K562 (cell line): ENCODE results near the gene UBA3. TPM values are rescaled to one million over a fixed set of nuclear protein-coding genes. Genes with fewer than 3 reads are reported as not detected.

Experiments
- ATAC-seq: fragments of 200-7000 bp; cut with Tn5 transposase; 3 replicates; pipeline ENCODE4 v1.9.1; 2020; ENCODE audit warnings: moderate library complexity
- BruUV-seq: library from RNA; stranded (reverse); fragments of 400-500 nt; replicated peaks from 2 replicates; lab custom pipeline; 2021; lab: Mats Ljungman, UMichigan
- CTCF ChIA-PET: fragments of 300-600 bp; formaldehyde crosslinking; extraction: SDS; loops from one replicate; lab custom pipeline; 2021; ENCODE audit warnings: low intra/inter-chr PET ratio; lab: Yijun Ruan, JAX
- POLR2A ChIA-PET: fragments of 300-600, 350-650 bp; sonication (Branson Sonifier 250); formaldehyde crosslinking; extraction: SDS; loops from one replicate; lab custom pipeline; 2021; ENCODE audit warnings: antibody characterized with exemption, inconsistent platforms; lab: Yijun Ruan, JAX
- DNase-seq, 4 experiments: peaks; one replicate each; pipeline versions ENCODE4 v3.0.0 to v3.0.0-alpha.2; 2011 to 2018; ENCODE audit warnings: low spot score in 3 of 4, mixed read lengths in 3 of 4; ENCODE audit errors: extremely low read depth in 1 of 4
- FAIRE-seq: peaks from 2 replicates; lab custom pipeline; 2011; peaks lifted over from hg19 to GRCh38; lab: Jason Lieb, UNC
- H2AFZ ChIP-seq: 2 replicates; pipeline ENCODE4 v1.6.0; 2011; ENCODE audit warnings: low read depth, low read length, control low read depth, inconsistent platforms
- H3K27ac ChIP-seq: fragments of 200-600 bp; 3 replicates; pipeline ENCODE4 v1.8.0; 2011; ENCODE audit warnings: low read depth, mild to moderate bottlenecking, control low read depth, inconsistent platforms, low read length, moderate library complexity, mixed read lengths; ENCODE audit errors: extremely low read depth
- H3K27me3 ChIP-seq, 2 experiments: fragments of 300-600 bp in 1 of 2; 2 replicates in 1 of 2; 3 replicates in 1 of 2; pipeline versions ENCODE4 v1.6.0 to v1.8.0; 2011; ENCODE audit warnings: inconsistent platforms in 2 of 2, low read length in 2 of 2, mild to moderate bottlenecking in 1 of 2, mixed read lengths in 1 of 2, moderate library complexity in 1 of 2; ENCODE audit not compliant: control insufficient read depth in 2 of 2, insufficient read depth in 2 of 2
- H3K36me3 ChIP-seq: fragments of 300-600 bp; 3 replicates; pipeline ENCODE4 v1.8.0; 2011; ENCODE audit warnings: mild to moderate bottlenecking, low read length, inconsistent platforms; ENCODE audit not compliant: control insufficient read depth, insufficient read depth
- H3K4me1 ChIP-seq, 2 experiments: fragments of 200-600 bp in 1 of 2; replicated peaks in 1 of 2; 2 replicates in 1 of 2; 3 replicates in 1 of 2; pipeline versions ENCODE4 v1.5.1 to v1.8.0; 2011; ENCODE audit warnings: inconsistent platforms in 2 of 2, low read length in 2 of 2, mild to moderate bottlenecking in 1 of 2, mixed read lengths in 1 of 2, moderate library complexity in 1 of 2; ENCODE audit not compliant: control insufficient read depth in 2 of 2, insufficient read depth in 2 of 2
- H3K4me2 ChIP-seq: 2 replicates; pipeline ENCODE4 v1.6.1; 2011; ENCODE audit warnings: low read length, control low read depth, inconsistent platforms, mixed read lengths; ENCODE audit not compliant: insufficient read depth
- H3K4me3 ChIP-seq: fragments of 200-600 bp; sonication (generic), shearing (Covaris generic); 2 replicates; pipeline ENCODE4 v1.5.1; 2016; ENCODE audit warnings: control low read depth, inconsistent platforms
- H3K79me2 ChIP-seq: fragments of 200-600 bp; 3 replicates; pipeline ENCODE4 v1.8.0; 2011; ENCODE audit warnings: low read length, inconsistent platforms; ENCODE audit not compliant: control insufficient read depth, insufficient read depth
- H3K9ac ChIP-seq, 2 experiments: 2 replicates each; pipeline versions ENCODE4 v1.6.0 to v1.6.1; 2011; ENCODE audit warnings: low read depth in 2 of 2, low read length in 2 of 2, control low read depth in 1 of 2, inconsistent platforms in 1 of 2, mild to moderate bottlenecking in 1 of 2, mixed read lengths in 1 of 2; ENCODE audit not compliant: insufficient read depth in 1 of 2
- H3K9me1 ChIP-seq: one replicate; pipeline ENCODE4 v1.6.0; 2011; ENCODE audit warnings: inconsistent platforms, mild to moderate bottlenecking, low read length, moderate library complexity; ENCODE audit not compliant: control insufficient read depth, insufficient read depth
- H3K9me3 ChIP-seq: replicated peaks from 2 replicates; pipeline ENCODE4 v1.5.1; 2011; ENCODE audit warnings: low read depth, low read length, inconsistent platforms; ENCODE audit not compliant: control insufficient read depth, insufficient read depth
- H4K20me1 ChIP-seq: replicated peaks from 2 replicates; pipeline ENCODE4 v1.6.1; 2011; ENCODE audit warnings: low read length, inconsistent platforms, mixed read lengths; ENCODE audit not compliant: control insufficient read depth, insufficient read depth
- E2F4 ChIP-seq: sonication (generic); formaldehyde crosslinking; IDR thresholded peaks from 2 replicates; pipeline ENCODE4 v1.8.0; 2022; ENCODE audit warnings: mild to moderate bottlenecking, low read depth, missing genetic modification reagents
- HDAC2 ChIP-seq: fragments of 450-650 bp; IDR thresholded peaks from 2 replicates; pipeline ENCODE4 v1.6.1; 2016; ENCODE audit warnings: mild to moderate bottlenecking
- KLF10 ChIP-seq: fragments of 250-450 bp; sonication (Bioruptor Pico); IDR thresholded peaks from 2 replicates; pipeline ENCODE4 v1.6.1; 2021; ENCODE audit warnings: matching md5 sums
- NR2C2 ChIP-seq, 2 experiments: fragments of 200-800 bp in 1 of 2; sonication (Bioruptor generic) in 1 of 2; sonication (generic) in 1 of 2; formaldehyde crosslinking in 1 of 2; IDR thresholded peaks; 2 replicates each; pipeline versions ENCODE4 v1.6.1 to v1.8.0; 2016 to 2022; ENCODE audit warnings: mild to moderate bottlenecking in 1 of 2, missing compliant biosample characterization in 1 of 2, missing genetic modification characterization in 1 of 2, missing genetic modification reagents in 1 of 2
- PBX2 ChIP-seq, 2 experiments: IDR thresholded peaks in 1 of 2; conservative IDR thresholded peaks in 1 of 2; 2 replicates each; pipeline ENCODE4 v1.6.1; 2016; ENCODE audit warnings: low read depth in 2 of 2, mild to moderate bottlenecking in 1 of 2, missing compliant biosample characterization in 1 of 2, missing genetic modification characterization in 1 of 2, moderate library complexity in 1 of 2
- PKNOX1 ChIP-seq: fragments of 450-650 bp; IDR thresholded peaks from 2 replicates; pipeline ENCODE4 v1.6.1; 2016
- SAP30 ChIP-seq: fragments of 200-600 bp; sonication (generic); IDR thresholded peaks from 2 replicates; pipeline ENCODE4 v1.6.1; 2012; ENCODE audit warnings: borderline replicate concordance, low read depth, mild to moderate bottlenecking, moderate library complexity, low read length, control low read depth, inconsistent platforms; ENCODE audit not compliant: insufficient read depth, poor library complexity, severe bottlenecking
- WGBS: fragments of 100-300 bp; shearing (Covaris generic); methylation state at CpG from one replicate; pipeline ENCODE4 v1.1.6; 2016; ENCODE audit warnings: low coverage, mixed read lengths; ENCODE audit not compliant: insufficient coverage; ENCODE audit errors: missing lambda C conversion rate; 5-methylcytosine and 5-hydroxymethylcytosine counted together
- in situ Hi-C: fragments of 300-500 bp; cut with MboI; formaldehyde crosslinking; loops from 4 replicates; pipeline ENCODE4 v1.15.0; 2018; ENCODE audit warnings: inconsistent platforms, mixed read lengths
- intact Hi-C: fragments of 100-400 bp; cut with micrococcal nuclease; formaldehyde crosslinking; loops from 2 replicates; pipeline ENCODE4 v1.14.2; 2022
- polyA plus RNA-seq, 8 experiments: library from polyadenylated mRNA; depleted of rRNA in 4 of 8; stranded (reverse) in 5 of 8; unstranded in 3 of 8; fragments of >200 nt; fragmentation: Nextera tagmentation in 2 of 8; fragmentation: Illumina TruSeq in 1 of 8; extraction: Ambion mirVana in 2 of 8; extraction: Trizol in 1 of 8; gene quantifications; 2 replicates each; pipeline versions ENCODE4 v1.2.1 to v1.2.3, GENCODE V29; 2011 to 2014; ENCODE audit warnings: inconsistent platforms in 1 of 8, missing spikeins in 1 of 8
- total RNA-seq, 7 experiments: library from RNA; depleted of rRNA in 6 of 7; stranded (reverse); fragments of >200 nt in 6 of 7; fragmentation: Illumina TruSeq in 2 of 7; extraction: Trizol in 2 of 7; gene quantifications; 2 replicates each; pipeline versions ENCODE4 v1.2.1 to v1.2.3, GENCODE V29; 2011 to 2021; ENCODE audit warnings: low replicate concordance in 1 of 7

The UBA3 gene
- total and polyA plus RNA-seq, 9 of the 15 experiments (the other 6 are each of a cell fraction or from before 2014, with no cell fraction given): 23.2 to 80.0 (median 38.6) TPM

GRCh38 chr3:69052472-69052898, 27.7 kb downstream of the UBA3 start:
- Histone ChIP-seq H3K4me1 (peaks cover 0 to 7% of the 10 kb centered on the region in 2 experiments; a peak in 2 of 5 replicates), H4K20me1 (no peaks in the 10 kb centered on the region; the same call in 1 of the 2 replicates), H3K9me1 (no peaks in the 10 kb centered on the region), H2AFZ (peak overlapping the region; percentile 85), H3K4me3 (peak overlapping the region; percentile 93), H3K4me2 (peak overlapping the region; percentile 96), H3K79me2 (peaks cover 41% of the 10 kb centered on the region), H3K9ac (peak overlapping the region; percentile 55 to 98; a peak in 3 of 4 replicates), H3K27ac (peak overlapping the region; percentile 95), H3K27me3 (no peaks in the 10 kb centered on the region), H3K9me3 (no peaks in the 10 kb centered on the region), H3K36me3 (peaks cover 37% of the 10 kb centered on the region; the same call in 2 of the 3 replicates)
- intact Hi-C loops: no loop called here
- DNase-seq (no peak), ATAC-seq (no peak; the same call in 1 of the 3 replicates), FAIRE-seq (peak; percentile 19)
- in situ Hi-C loops: no loop called here
- TSS peak; percentile 82 for BruUV-seq
- ChIA-PET POLR2A (interaction anchor here (0.6 to 1.7 kb wide), 7 partner anchors 9 to 156 kb away, joined by 3 to 7 read pairs (median 4); no protein-coding TSS in a partner anchor), CTCF (no interaction called here)
- WGBS: 5% methylated on average over 9 of the region's 9 CpGs
- TF ChIP-seq KLF10 (CRISPR knock-in tag): no peak
- TF ChIP-seq SAP30: peak; percentile 30
- no peak for TF ChIP-seq E2F4 (CRISPR knock-in tag)
- TF ChIP-seq PBX2 (CRISPR knock-in tag; IDR thresholded peaks at IDR 0.05; ENCODE audit: low read depth): no peak
- no peak for TF ChIP-seq PBX2 (tag; conservative IDR thresholded peaks at IDR 0.05; ENCODE audit: low read depth)
- TF ChIP-seq PKNOX1: no peak
- TF ChIP-seq HDAC2: no peak
- no peak for TF ChIP-seq NR2C2 (CRISPR knock-in tag; IDR thresholded peaks at IDR 0.05)
- peak; percentile 46; the same call in 1 of the 2 replicates for TF ChIP-seq NR2C2 (tag; IDR thresholded peaks at IDR 0.05)
